ENCODE measurements around the gene CCDC27. TPM values are rescaled to one million over a fixed set of nuclear protein-coding genes. Genes with fewer than 3 reads are reported as not detected.

The CCDC27 gene
- total and polyA plus RNA-seq, 2 of the 8 experiments (the other 6 are each of a cell fraction or from before 2014, with no cell fraction given): 0.15 TPM; not detected in 1

GRCh38 chr1:3738943-3739342, 13.3 kb upstream of the CCDC27 start:
- Histone ChIP-seq H3K79me1 (ENCODE audit: low read depth, low read length) (peaks cover 5% of the 10 kb centered on the region), H3K9ac (replicated peaks in 1 of 4; ENCODE audit: extremely low read depth in 1 of 4, low read depth in 3 of 4, low read length in 3 of 4) (no peak overlapping the region), H3K4me3 (ENCODE audit: extremely low read depth in 1 of 4, insufficient read depth in 2 of 4, low read depth in 3 of 4, low read length in 4 of 4) (no peak overlapping the region), H2BK15ac (ENCODE audit: low read length) (no peak overlapping the region), H3K23me2 (ENCODE audit: low read depth, low read length) (no peaks in the 10 kb centered on the region), H3K27ac (ENCODE audit: low read depth, low read length) (no peak overlapping the region), H4K8ac (ENCODE audit: extremely low read depth, insufficient read depth, low read length) (no peak overlapping the region), H2AFZ (ENCODE audit: low read length) (no peak overlapping the region), H2AK5ac (ENCODE audit: low read depth, low read length) (no peak overlapping the region), H3K56ac (replicated peaks; ENCODE audit: insufficient read length, low read depth, low read length) (no peak overlapping the region), H3K36me3 (ENCODE audit: control insufficient read depth in 2 of 4, insufficient read depth in 4 of 4, low read length in 3 of 4) (peaks cover 15 to 57% (median 51%) of the 10 kb centered on the region in 4 experiments), H2BK120ac (replicated peaks; ENCODE audit: low read depth, low read length) (no peak overlapping the region), H2BK20ac (ENCODE audit: low read length) (no peak overlapping the region), H4K20me1 (replicated peaks in 1 of 2; ENCODE audit: control insufficient read depth in 1 of 2, insufficient read depth in 2 of 2, low read length in 2 of 2) (peaks cover 0 to 28% of the 10 kb centered on the region in 2 experiments), H3K79me2 (ENCODE audit: control insufficient read depth in 1 of 2, insufficient read depth in 2 of 2, low read length in 2 of 2) (peaks cover 0 to 9% of the 10 kb centered on the region in 2 experiments; a peak in 2 of 4 replicates), H3K9me3 (ENCODE audit: insufficient read depth in 2 of 2, low read depth in 1 of 2, low read length in 1 of 2) (no peaks in the 10 kb centered on the region), H3K4me2 (ENCODE audit: insufficient read depth in 1 of 2, low read depth in 2 of 2, low read length in 2 of 2) (no peak overlapping the region), H3K23ac (ENCODE audit: insufficient read length) (no peak overlapping the region), H3K14ac (ENCODE audit: insufficient read length) (no peak overlapping the region), H2BK5ac (ENCODE audit: low read depth, low read length) (no peak overlapping the region), H3K4ac (replicated peaks; ENCODE audit: insufficient read length, low read depth, low read length) (no peak overlapping the region), H3K4me1 (replicated peaks in 1 of 4; ENCODE audit: control insufficient read depth in 3 of 4, insufficient read depth in 4 of 4, low read length in 3 of 4) (peaks cover 0 to 1% (median under 1%) of the 10 kb centered on the region in 4 experiments; a peak in 2 of 7 replicates), H3K18ac (ENCODE audit: extremely low read depth, low read length) (no peak overlapping the region), H4K5ac (ENCODE audit: insufficient read length, low read depth, low read length) (no peak overlapping the region), H2BK12ac (ENCODE audit: low read depth, low read length) (no peak overlapping the region), H4K91ac (replicated peaks; ENCODE audit: insufficient read length, low read length) (no peak overlapping the region), H3K27me3 (replicated peaks in 1 of 4; ENCODE audit: control insufficient read depth in 3 of 4, extremely low read depth in 1 of 4, insufficient read depth in 3 of 4, low read length in 3 of 4) (no peaks in the 10 kb centered on the region)
- WGBS, 2 experiments (ENCODE audit: extremely low coverage in 1 of 2, insufficient coverage in 1 of 2, insufficient read length in 1 of 2, insufficient replicate concordance in 2 of 2, low coverage in 1 of 2, low lambda C conversion rate in 2 of 2, missing lambda C conversion rate in 1 of 2): 88% methylated on average over 12 of the region's 12 CpGs; no CpG with 5 or more reads in 1 of the 2 experiments
- TF ChIP-seq MAX (IDR thresholded peaks at IDR 0.05) (no peak), TBP (IDR thresholded peaks at IDR 0.05; ENCODE audit: low read depth, low read length) (no peak), TCF12 (IDR thresholded peaks at IDR 0.05; ENCODE audit: low read depth, low read length) (no peak), ATF2 (IDR thresholded peaks at IDR 0.05; ENCODE audit: low read length) (no peak), EZH2 (IDR thresholded peaks at IDR 0.05; ENCODE audit: low read depth, low read length, severe bottlenecking) (no peak), SIX5 (IDR thresholded peaks at IDR 0.05; ENCODE audit: low read depth, low read length) (no peak), TEAD4 (IDR thresholded peaks at IDR 0.05; ENCODE audit: low read depth, low read length) (no peak)
- FAIRE-seq (no peak), DNase-seq (ENCODE audit: low read depth in 1 of 2, low spot score in 2 of 2) (no peak)
- ChIA-PET POLR2A (ENCODE audit: partially characterized antibody) (interaction anchor here (0.7 kb wide), 2 partner anchors 398 to 1103 kb away, joined by 3 read pairs; no protein-coding TSS in a partner anchor), CTCF (ENCODE audit: partially characterized antibody) (interaction anchor here (0.7 to 1.3 kb wide), 2 partner anchors 12 to 14 kb away, joined by 4 to 5 read pairs; no protein-coding TSS in a partner anchor)

Data from H1 (cell line).